ENCODE results near the gene FDXR.

Gene FDXR

DNA sequence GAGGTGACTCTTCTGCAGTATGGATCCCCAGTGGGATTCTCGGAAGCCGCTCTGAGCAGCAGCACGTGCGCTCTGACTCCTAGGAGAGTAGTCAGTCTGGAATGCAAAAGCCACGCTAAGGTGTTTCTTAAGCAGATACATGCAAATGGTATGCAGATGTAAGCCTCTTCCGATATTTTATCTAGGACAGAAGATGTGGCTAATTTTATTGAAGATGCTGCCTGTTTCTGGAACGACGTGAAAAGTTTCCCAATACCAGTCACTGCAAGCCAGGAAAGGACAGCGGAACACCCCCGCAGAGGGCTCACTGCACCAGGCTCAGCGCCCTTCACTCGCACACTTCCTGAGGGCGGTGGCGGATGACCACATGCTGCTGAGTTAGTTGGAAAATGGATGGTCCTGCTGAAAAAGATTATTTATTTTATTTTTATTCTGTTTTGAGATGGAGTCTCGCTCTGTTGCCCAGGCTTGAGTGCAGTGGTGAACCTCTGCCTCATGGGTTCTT is 10.5 kb upstream of the FDXR start:
- no peak overlapping the region for H3K4me3 ChIP-seq (ENCODE audit: insufficient read length, low read depth)
- peaks cover 9% of the 10 kb centered on the region for H3K4me1 ChIP-seq (ENCODE audit: insufficient read depth, insufficient read length)
- TF ChIP-seq ZNF274 (IDR thresholded peaks at IDR 0.05; ENCODE audit: low read depth, low read length), result no peak
- no peak for TF ChIP-seq YY1 (IDR thresholded peaks at IDR 0.05; ENCODE audit: insufficient read depth, insufficient read length)
- TF ChIP-seq SUZ12 (IDR thresholded peaks at IDR 0.05; ENCODE audit: extremely low read depth, insufficient read depth, insufficient read length), result no peak
- H3K9me3 ChIP-seq (ENCODE audit: insufficient read depth, low read length), result no peaks in the 10 kb centered on the region
- DNase-seq (ENCODE audit: low read depth, low spot score), result no peak
- H3K9ac ChIP-seq (ENCODE audit: insufficient read length, low read depth), result no peak overlapping the region
- no peaks in the 10 kb centered on the region for H3K27me3 ChIP-seq (ENCODE audit: insufficient read depth, insufficient read length)
- H3K36me3 ChIP-seq (ENCODE audit: insufficient read depth, insufficient read length, low read length), result no peaks in the 10 kb centered on the region

DNA sequence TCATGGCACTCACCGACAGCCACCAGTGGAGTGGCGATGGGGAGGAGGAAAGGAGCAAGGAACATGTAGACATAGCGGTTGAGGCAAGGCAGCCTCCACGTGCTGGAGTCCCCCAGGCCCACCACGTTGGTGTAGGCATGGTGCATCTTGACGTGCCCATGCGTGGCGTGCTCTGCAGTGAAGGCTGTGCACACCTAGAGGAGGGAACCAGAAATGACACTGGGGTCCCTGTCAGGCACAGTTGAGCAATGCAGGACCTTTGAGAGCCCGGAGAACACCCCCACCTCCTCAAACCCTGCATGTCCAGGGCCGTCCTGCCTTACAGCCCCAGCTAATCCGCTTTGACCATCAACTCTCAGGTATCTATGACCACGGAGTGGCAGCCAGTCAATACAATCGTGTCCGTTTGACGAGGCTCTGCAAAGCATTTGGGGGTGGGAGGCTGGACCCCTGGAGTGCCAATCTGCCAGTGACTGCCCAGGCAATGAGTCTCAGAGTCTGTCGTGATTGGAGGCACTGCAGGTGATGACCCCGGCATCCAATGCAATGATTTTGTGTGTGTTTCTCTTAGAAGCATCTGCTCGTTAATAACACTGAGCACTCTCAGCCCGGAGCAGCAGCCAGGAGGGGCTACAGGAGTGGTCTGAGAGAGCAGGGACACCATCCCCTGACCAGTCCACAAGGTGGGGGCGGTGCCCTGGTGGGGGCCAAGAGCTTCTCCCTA is 9.9 kb upstream of the FDXR start:
- Histone ChIP-seq H3K4me1 (ENCODE audit: insufficient read depth, insufficient read length) (peaks cover 8% of the 10 kb centered on the region), H3K9ac (ENCODE audit: insufficient read length, low read depth) (no peak overlapping the region), H3K4me3 (ENCODE audit: insufficient read length, low read depth) (no peak overlapping the region), H3K36me3 (ENCODE audit: insufficient read depth, insufficient read length, low read length) (no peaks in the 10 kb centered on the region), H3K27me3 (ENCODE audit: insufficient read depth, insufficient read length) (no peaks in the 10 kb centered on the region), H3K9me3 (ENCODE audit: insufficient read depth, low read length) (no peaks in the 10 kb centered on the region)
- TF ChIP-seq YY1 (IDR thresholded peaks at IDR 0.05; ENCODE audit: insufficient read depth, insufficient read length) (no peak), ZNF274 (IDR thresholded peaks at IDR 0.05; ENCODE audit: low read depth, low read length) (no peak), SUZ12 (IDR thresholded peaks at IDR 0.05; ENCODE audit: extremely low read depth, insufficient read depth, insufficient read length) (no peak)
- no peak for DNase-seq (ENCODE audit: low read depth, low spot score)

DNA sequence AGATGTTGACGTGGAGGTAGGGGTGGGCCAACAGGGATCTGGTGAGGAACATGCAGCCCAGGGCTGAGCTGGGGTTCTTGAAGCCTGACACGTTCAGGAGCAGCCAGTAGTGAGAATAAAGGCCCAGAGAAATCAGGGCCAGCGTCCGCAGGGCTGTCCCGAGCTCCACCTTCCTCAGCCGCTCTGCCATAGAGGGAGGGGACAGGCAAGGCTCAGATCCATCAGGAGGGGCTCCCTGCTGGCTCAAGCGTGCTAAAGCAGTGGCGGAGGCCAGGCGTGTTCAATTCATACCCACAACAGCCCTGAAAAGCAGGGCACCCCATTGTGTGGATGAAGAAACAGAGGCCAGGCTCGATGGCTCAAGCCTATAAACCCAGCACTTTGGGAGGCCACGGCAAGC is 8.3 kb upstream of the FDXR start:
- Histone ChIP-seq H3K9me3 (ENCODE audit: insufficient read depth, low read length) (no peaks in the 10 kb centered on the region), H3K36me3 (ENCODE audit: insufficient read depth, insufficient read length, low read length) (no peaks in the 10 kb centered on the region), H3K27me3 (ENCODE audit: insufficient read depth, insufficient read length) (no peaks in the 10 kb centered on the region), H3K4me1 (ENCODE audit: insufficient read depth, insufficient read length) (peaks cover 11% of the 10 kb centered on the region), H3K4me3 (ENCODE audit: insufficient read length, low read depth) (no peak overlapping the region), H3K9ac (ENCODE audit: insufficient read length, low read depth) (no peak overlapping the region)
- DNase-seq (ENCODE audit: low read depth, low spot score), result no peak
- TF ChIP-seq ZNF274 (IDR thresholded peaks at IDR 0.05; ENCODE audit: low read depth, low read length), result no peak
- no peak for TF ChIP-seq SUZ12 (IDR thresholded peaks at IDR 0.05; ENCODE audit: extremely low read depth, insufficient read depth, insufficient read length)
- no peak for TF ChIP-seq YY1 (IDR thresholded peaks at IDR 0.05; ENCODE audit: insufficient read depth, insufficient read length)

DNA sequence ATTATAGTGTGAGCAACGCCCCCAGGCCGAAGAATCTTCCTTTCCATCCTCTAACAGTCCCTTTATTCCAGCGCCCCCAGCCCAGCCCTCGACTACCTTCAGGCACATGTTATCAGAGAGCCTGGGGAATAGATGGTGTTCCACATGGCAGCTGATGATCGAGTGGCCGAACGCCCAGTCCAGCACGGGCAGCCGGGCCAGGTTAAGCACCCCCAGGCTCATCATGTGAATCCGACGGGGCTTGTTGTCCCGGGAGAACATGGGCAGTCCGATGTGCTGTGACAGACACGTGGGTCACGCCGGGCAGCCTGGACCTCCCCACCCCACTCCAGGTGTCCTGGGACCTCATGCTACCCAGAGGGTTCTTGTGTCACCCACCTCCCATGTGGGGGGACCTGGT is 6.5 kb upstream of the FDXR start:
- TF ChIP-seq SUZ12 (IDR thresholded peaks at IDR 0.05; ENCODE audit: extremely low read depth, insufficient read depth, insufficient read length) (no peak), ZNF274 (IDR thresholded peaks at IDR 0.05; ENCODE audit: low read depth, low read length) (no peak), YY1 (IDR thresholded peaks at IDR 0.05; ENCODE audit: insufficient read depth, insufficient read length) (no peak)
- no peaks in the 10 kb centered on the region for H3K27me3 ChIP-seq (ENCODE audit: insufficient read depth, insufficient read length)
- H3K36me3 ChIP-seq (ENCODE audit: insufficient read depth, insufficient read length, low read length), result no peaks in the 10 kb centered on the region
- no peak overlapping the region for H3K9ac ChIP-seq (ENCODE audit: insufficient read length, low read depth)
- H3K4me3 ChIP-seq (ENCODE audit: insufficient read length, low read depth), result no peak overlapping the region
- H3K9me3 ChIP-seq (ENCODE audit: insufficient read depth, low read length), result no peaks in the 10 kb centered on the region
- DNase-seq (ENCODE audit: low read depth, low spot score), result no peak
- H3K4me1 ChIP-seq (ENCODE audit: insufficient read depth, insufficient read length), result peaks cover 16% of the 10 kb centered on the region

DNA sequence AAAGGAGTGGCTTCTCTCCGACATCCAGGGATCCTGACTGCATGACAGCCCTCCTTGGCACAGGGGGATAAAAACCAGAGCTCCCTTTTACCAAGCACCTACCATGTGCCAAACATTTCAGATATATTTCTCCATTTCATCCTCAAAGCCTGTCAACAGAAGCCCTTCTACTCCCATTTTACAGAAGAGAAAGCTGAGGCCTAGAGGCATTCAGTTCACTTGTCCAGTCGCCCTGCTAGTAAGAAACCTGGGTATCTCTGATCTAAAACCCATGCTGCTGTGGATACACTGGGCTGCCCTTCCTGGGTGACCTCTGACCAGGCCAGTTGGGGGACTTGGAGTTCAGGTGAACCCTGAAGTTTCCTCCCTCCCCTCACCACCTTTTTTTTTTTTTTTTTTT is 5.9 kb upstream of the FDXR start:
- Histone ChIP-seq H3K9ac (ENCODE audit: insufficient read length, low read depth) (no peak overlapping the region), H3K4me1 (ENCODE audit: insufficient read depth, insufficient read length) (peaks cover 16% of the 10 kb centered on the region), H3K9me3 (ENCODE audit: insufficient read depth, low read length) (no peaks in the 10 kb centered on the region), H3K36me3 (ENCODE audit: insufficient read depth, insufficient read length, low read length) (no peaks in the 10 kb centered on the region), H3K27me3 (ENCODE audit: insufficient read depth, insufficient read length) (no peaks in the 10 kb centered on the region), H3K4me3 (ENCODE audit: insufficient read length, low read depth) (no peak overlapping the region)
- TF ChIP-seq YY1 (IDR thresholded peaks at IDR 0.05; ENCODE audit: insufficient read depth, insufficient read length) (no peak), SUZ12 (IDR thresholded peaks at IDR 0.05; ENCODE audit: extremely low read depth, insufficient read depth, insufficient read length) (no peak), ZNF274 (IDR thresholded peaks at IDR 0.05; ENCODE audit: low read depth, low read length) (no peak)
- no peak for DNase-seq (ENCODE audit: low read depth, low spot score)

DNA sequence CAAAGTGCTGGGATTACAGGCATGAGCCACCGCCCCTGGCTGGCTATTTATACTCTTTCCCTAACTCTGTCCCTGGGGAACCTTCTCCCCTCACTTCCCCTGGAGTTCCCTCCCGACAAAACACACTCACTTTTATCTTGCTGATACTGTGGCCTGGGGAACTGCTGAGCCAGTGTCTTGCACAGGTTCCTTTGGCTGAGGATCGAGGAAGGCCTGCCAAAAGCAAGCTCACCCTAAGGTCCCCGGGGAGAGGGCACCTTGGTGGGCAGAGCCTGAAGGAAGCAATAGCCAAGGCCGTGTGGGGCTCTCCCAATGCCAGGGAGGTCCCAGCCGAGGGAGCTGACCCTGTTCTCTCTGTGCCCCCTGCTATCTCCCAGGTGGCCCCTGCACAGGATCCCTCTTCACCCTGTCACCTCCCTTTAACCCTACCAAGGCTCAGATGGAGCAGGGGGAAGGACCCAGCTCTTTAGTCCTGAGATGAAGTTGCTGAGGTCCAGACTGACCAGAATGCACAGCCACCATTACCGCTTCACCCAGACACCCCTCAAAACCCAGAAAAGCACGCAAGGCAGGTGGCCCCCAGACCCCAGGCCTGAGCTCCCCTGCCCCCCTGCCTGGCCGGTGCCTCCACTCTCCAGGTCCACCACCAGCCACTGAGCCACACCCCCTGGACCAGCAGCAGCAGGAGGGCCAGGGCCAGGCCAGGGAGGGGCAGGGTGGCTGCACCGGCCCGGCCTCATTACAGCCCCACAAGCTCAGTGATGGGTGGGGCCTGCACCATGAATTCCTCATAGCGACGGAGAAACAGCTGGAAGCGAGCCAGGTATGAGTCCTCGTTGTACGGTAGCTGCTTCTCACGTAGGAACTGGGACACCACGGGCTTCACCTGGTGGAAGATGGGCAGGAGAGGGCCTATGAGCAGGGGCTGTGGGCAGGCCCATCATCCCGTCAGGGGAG is 5.1 kb upstream of the FDXR start:
- Histone ChIP-seq H3K27me3 (ENCODE audit: insufficient read depth, insufficient read length) (no peaks in the 10 kb centered on the region), H3K9me3 (ENCODE audit: insufficient read depth, low read length) (no peaks in the 10 kb centered on the region), H3K9ac (ENCODE audit: insufficient read length, low read depth) (peak overlapping the region; percentile 59), H3K36me3 (ENCODE audit: insufficient read depth, insufficient read length, low read length) (no peaks in the 10 kb centered on the region), H3K4me3 (ENCODE audit: insufficient read length, low read depth) (no peak overlapping the region), H3K4me1 (ENCODE audit: insufficient read depth, insufficient read length) (peaks cover 13% of the 10 kb centered on the region)
- no peak for DNase-seq (ENCODE audit: low read depth, low spot score)
- TF ChIP-seq ZNF274 (IDR thresholded peaks at IDR 0.05; ENCODE audit: low read depth, low read length), result no peak
- no peak for TF ChIP-seq SUZ12 (IDR thresholded peaks at IDR 0.05; ENCODE audit: extremely low read depth, insufficient read depth, insufficient read length)
- no peak for TF ChIP-seq YY1 (IDR thresholded peaks at IDR 0.05; ENCODE audit: insufficient read depth, insufficient read length)
